Lower lobe of right lung (tissue), 2 donors: Measurements from ENCODE around the gene MYOG. TPM values are rescaled to one million over a fixed set of nuclear protein-coding genes. Genes with fewer than 3 reads are reported as not detected.
A peak's percentile ranks its signal among the peaks of the same experiment; 100 is the strongest.

Source experiments
- ATAC-seq, 2 donors: fragments of 200-7000 bp; cut with Tn5 transposase; one replicate each; pipeline ENCODE4 v1.9.1; 2020 to 2022; ENCODE audit warnings: mild to moderate bottlenecking in 2 of 2, moderate library complexity in 2 of 2
- DNase-seq: peaks from one replicate; pipeline ENCODE4 v3.0.0-alpha.2; 2020
- H3K27ac ChIP-seq: fragments of 200-600 bp; one replicate; pipeline ENCODE4 v1.8.0; 2022
- H3K27me3 ChIP-seq: fragments of 200-600 bp; one replicate; pipeline ENCODE4 v1.8.0; 2022; ENCODE audit warnings: low read depth
- H3K36me3 ChIP-seq: fragments of 200-600 bp; one replicate; pipeline ENCODE4 v1.8.0; 2022; ENCODE audit warnings: mild to moderate bottlenecking
- H3K4me1 ChIP-seq: fragments of 200-600 bp; one replicate; pipeline ENCODE4 v1.8.0; 2022
- H3K4me3 ChIP-seq: fragments of 200-600 bp; one replicate; pipeline ENCODE4 v1.8.0; 2022; ENCODE audit warnings: mild to moderate bottlenecking
- H3K9me3 ChIP-seq: fragments of 200-600 bp; one replicate; pipeline ENCODE4 v1.8.0; 2022
- CTCF ChIP-seq: fragments of 200-600 bp; IDR thresholded peaks from one replicate; pipeline ENCODE4 v1.8.0; 2022; ENCODE audit warnings: antibody characterized with exemption, mild to moderate bottlenecking
- intact Hi-C: fragments of 100-400 bp; cut with DNase I; formaldehyde crosslinking; loops from one replicate; pipeline ENCODE4 v1.11.0; 2022
- total RNA-seq: library from RNA; stranded (reverse); fragmentation: NEBNext Ultra II Directional; extraction: Animal tissue kit (Norgen Biotek cat#: 25700); gene quantifications from one replicate; pipeline ENCODE4 v1.2.1, GENCODE V29; 2021
- donor health status: DM: no; HTN: yes; CAD: no; lungs with severe emphysema.

MYOG gene
- total RNA-seq, 1 donor from 2014 or later: not detected

- Histone ChIP-seq H3K4me3 (no peak overlapping the region), H3K27me3 (peaks cover 62% of the 10 kb centered on the region), H3K27ac (no peak overlapping the region), H3K4me1 (peaks cover 56% of the 10 kb centered on the region), H3K36me3 (no peaks in the 10 kb centered on the region), H3K9me3 (no peaks in the 10 kb centered on the region)
- TF ChIP-seq CTCF: peak; percentile 31
- intact Hi-C loops: no loop called here
- DNase-seq (no peak), ATAC-seq (peak in 1 of 2 donors; percentile 22)
Observed at GRCh38 chr1:203126151-203126865, 40.5 kb upstream of the MYOG start.

GRCh38 chr1:203124546-203125317 lies 38.9 kb upstream of the MYOG start:
- no peak for ATAC-seq
- peaks cover 75% of the 10 kb centered on the region for H3K27me3 ChIP-seq
- no peak overlapping the region for H3K27ac ChIP-seq
- H3K4me3 ChIP-seq: no peak overlapping the region
- no peaks in the 10 kb centered on the region for H3K36me3 ChIP-seq
- peaks cover 45% of the 10 kb centered on the region for H3K4me1 ChIP-seq
- H3K9me3 ChIP-seq: no peaks in the 10 kb centered on the region
- DNase-seq: no peak
- TF ChIP-seq CTCF: no peak
- intact Hi-C loops: no loop called here

GRCh38 chr1:203124011-203124410 lies 38.2 kb upstream of the MYOG start:
- no peak for ATAC-seq
- H3K27ac ChIP-seq: no peak overlapping the region
- H3K27me3 ChIP-seq: peaks cover 81% of the 10 kb centered on the region
- H3K36me3 ChIP-seq: no peaks in the 10 kb centered on the region
- no peaks in the 10 kb centered on the region for H3K9me3 ChIP-seq
- intact Hi-C loops: no loop called here
- no peak for TF ChIP-seq CTCF
- no peak overlapping the region for H3K4me3 ChIP-seq
- H3K4me1 ChIP-seq: peaks cover 38% of the 10 kb centered on the region
- DNase-seq: no peak

GRCh38 chr1:203122159-203122558 lies 36.3 kb upstream of the MYOG start:
- intact Hi-C loops: no loop called here
- Histone ChIP-seq H3K9me3 (no peaks in the 10 kb centered on the region), H3K4me1 (peaks cover 19% of the 10 kb centered on the region), H3K27me3 (peaks cover 83% of the 10 kb centered on the region), H3K4me3 (no peak overlapping the region), H3K27ac (no peak overlapping the region), H3K36me3 (no peaks in the 10 kb centered on the region)
- DNase-seq (no peak), ATAC-seq (no peak)
- TF ChIP-seq CTCF: no peak

GRCh38 chr1:203121186-203122015 lies 35.6 kb upstream of the MYOG start:
- Histone ChIP-seq H3K4me1 (peaks cover 11% of the 10 kb centered on the region), H3K9me3 (no peaks in the 10 kb centered on the region), H3K36me3 (no peaks in the 10 kb centered on the region), H3K27ac (no peak overlapping the region), H3K4me3 (no peak overlapping the region), H3K27me3 (peaks cover 79% of the 10 kb centered on the region)
- no peak for TF ChIP-seq CTCF
- intact Hi-C loops: no loop called here
- ATAC-seq: no peak
- DNase-seq: no peak
